ENCODE results near the gene PCDHGC5. TPM values are rescaled to one million over a fixed set of nuclear protein-coding genes. Genes with fewer than 3 reads are reported as not detected.

The PCDHGC5 gene
- total RNA-seq, 4 donors from 2014 or later, result 0.20 to 2.5 (median 1.0) TPM

GRCh38 chr5:141525653-141526052 is 36.8 kb downstream of the PCDHGC5 start:
- peak; percentile 32 for DNase-seq
- WGBS, 2 donors (ENCODE audit: low coverage in 1 of 2), result 43 to 46% methylated on average over 7 of the region's 7 CpGs
- intact Hi-C loops (cut with DNase I; ENCODE audit: low total_unique reads) (loop anchor here (10.0 kb wide), 1 partner anchor 121 kb away; the partner anchor contains the start of genes PCDHGA9 and PCDHGB6), in situ Hi-C loops (cut with MboI; ENCODE audit: low pct_ligation_motif_present in 1 of 4, low pct_unique_long_range_greater_than_20kb in 1 of 4, low sequenced_read_pairs in 3 of 4) (no loop called here)
- TF ChIP-seq EP300 (IDR thresholded peaks at IDR 0.05; ENCODE audit: low read depth) (no peak), POLR2AphosphoS5 (IDR thresholded peaks at IDR 0.05) (no peak), POLR2A (IDR thresholded peaks at IDR 0.05) (no peak)
- TF ChIP-seq, protein P1, sequence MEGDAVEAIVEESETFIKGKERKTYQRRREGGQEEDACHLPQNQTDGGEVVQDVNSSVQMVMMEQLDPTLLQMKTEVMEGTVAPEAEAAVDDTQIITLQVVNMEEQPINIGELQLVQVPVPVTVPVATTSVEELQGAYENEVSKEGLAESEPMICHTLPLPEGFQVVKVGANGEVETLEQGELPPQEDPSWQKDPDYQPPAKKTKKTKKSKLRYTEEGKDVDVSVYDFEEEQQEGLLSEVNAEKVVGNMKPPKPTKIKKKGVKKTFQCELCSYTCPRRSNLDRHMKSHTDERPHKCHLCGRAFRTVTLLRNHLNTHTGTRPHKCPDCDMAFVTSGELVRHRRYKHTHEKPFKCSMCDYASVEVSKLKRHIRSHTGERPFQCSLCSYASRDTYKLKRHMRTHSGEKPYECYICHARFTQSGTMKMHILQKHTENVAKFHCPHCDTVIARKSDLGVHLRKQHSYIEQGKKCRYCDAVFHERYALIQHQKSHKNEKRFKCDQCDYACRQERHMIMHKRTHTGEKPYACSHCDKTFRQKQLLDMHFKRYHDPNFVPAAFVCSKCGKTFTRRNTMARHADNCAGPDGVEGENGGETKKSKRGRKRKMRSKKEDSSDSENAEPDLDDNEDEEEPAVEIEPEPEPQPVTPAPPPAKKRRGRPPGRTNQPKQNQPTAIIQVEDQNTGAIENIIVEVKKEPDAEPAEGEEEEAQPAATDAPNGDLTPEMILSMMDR (IDR thresholded peaks at IDR 0.05), result no peak
- H3K27me3 ChIP-seq, result no peaks in the 10 kb centered on the region
- H3K36me3 ChIP-seq, result peaks cover 0 to 18% (median 0%) of the 10 kb centered on the region in 4 donors
- H3K4me3 ChIP-seq, result no peak overlapping the region
- H3K27ac ChIP-seq, result peak overlapping the region; percentile 58 to 76 (median 64)
- peaks cover 13 to 62% (median 27%) of the 10 kb centered on the region in 4 donors for H3K4me1 ChIP-seq
- H3K9me3 ChIP-seq, result no peaks in the 10 kb centered on the region

- peaks cover 0 to 18% (median 0%) of the 10 kb centered on the region in 4 donors for H3K36me3 ChIP-seq
- H3K9me3 ChIP-seq, result no peaks in the 10 kb centered on the region
- H3K4me1 ChIP-seq, result peaks cover 4 to 44% (median 11%) of the 10 kb centered on the region in 4 donors
- TF ChIP-seq POLR2AphosphoS5 (IDR thresholded peaks at IDR 0.05), result no peak
- TF ChIP-seq, protein P1 (IDR thresholded peaks at IDR 0.05), result no peak
- TF ChIP-seq POLR2A (IDR thresholded peaks at IDR 0.05), result no peak
- TF ChIP-seq EP300 (IDR thresholded peaks at IDR 0.05; ENCODE audit: low read depth), result no peak
- no peak overlapping the region for H3K4me3 ChIP-seq
- peak overlapping the region in 3 of 4 donors; percentile 17 to 28 (median 18) for H3K27ac ChIP-seq
- intact Hi-C loops (cut with DNase I; ENCODE audit: low total_unique reads), result loop anchor here (10.0 kb wide), 1 partner anchor 123 kb away; the partner anchor contains the start of genes PCDHGA9 and PCDHGB6
- in situ Hi-C loops (cut with MboI; ENCODE audit: low pct_ligation_motif_present in 1 of 4, low pct_unique_long_range_greater_than_20kb in 1 of 4, low sequenced_read_pairs in 3 of 4), result no loop called here
- WGBS, 2 donors (ENCODE audit: low coverage in 1 of 2), result 63 to 81% methylated on average over 1 of the region's 1 CpG
- no peak for DNase-seq
- no peaks in the 10 kb centered on the region for H3K27me3 ChIP-seq
Measured at GRCh38 chr5:141527426-141527825, 38.5 kb downstream of the PCDHGC5 start.

DNA sequence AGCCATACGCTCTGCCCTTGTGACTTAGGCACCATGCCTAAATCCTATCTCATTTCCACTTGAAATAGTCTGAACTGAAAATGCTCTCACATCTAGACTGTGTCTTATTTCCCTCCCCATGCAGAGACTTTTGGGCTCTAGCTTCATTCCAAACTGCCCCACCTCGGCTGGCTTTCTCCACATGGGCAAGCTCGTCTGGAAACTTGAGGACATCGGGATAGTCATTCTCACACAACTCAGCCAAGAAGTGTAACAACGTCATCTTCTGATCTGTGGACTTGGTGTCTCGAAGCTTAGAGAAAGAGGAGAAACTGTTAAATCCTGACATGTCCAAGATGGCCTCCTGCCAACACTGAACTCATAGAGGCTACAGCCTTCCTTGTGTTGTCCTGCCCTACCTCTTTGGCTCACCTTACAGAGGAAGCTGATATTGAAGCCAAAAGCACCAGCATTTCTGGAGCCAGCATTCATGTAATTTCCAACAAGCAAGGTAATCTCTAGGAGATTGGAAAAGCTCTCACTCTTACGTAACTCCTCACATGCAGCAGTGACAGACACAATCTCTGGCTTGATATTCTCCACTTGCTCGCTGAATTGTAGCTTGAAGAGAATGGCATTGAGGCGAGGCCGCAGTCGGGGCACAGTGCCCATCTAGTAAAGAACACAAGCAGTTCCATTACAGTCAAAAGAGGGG is 39.6 kb downstream of the PCDHGC5 start:
- DNase-seq, result no peak
- Histone ChIP-seq H3K27me3 (no peaks in the 10 kb centered on the region), H3K4me1 (peaks cover 4 to 36% (median 11%) of the 10 kb centered on the region in 4 donors), H3K9me3 (no peaks in the 10 kb centered on the region), H3K36me3 (peaks cover 0 to 19% (median 1%) of the 10 kb centered on the region in 4 donors), H3K4me3 (no peak overlapping the region), H3K27ac (peak overlapping the region; percentile 23 to 49 (median 32))
- intact Hi-C loops (cut with DNase I; ENCODE audit: low total_unique reads), result loop anchor here (10.0 kb wide), 1 partner anchor 124 kb away; the partner anchor contains the start of genes PCDHGA9 and PCDHGB6
- TF ChIP-seq, protein P1 (IDR thresholded peaks at IDR 0.05), result no peak
- TF ChIP-seq POLR2A (IDR thresholded peaks at IDR 0.05) (no peak), POLR2AphosphoS5 (IDR thresholded peaks at IDR 0.05) (no peak), EP300 (IDR thresholded peaks at IDR 0.05; ENCODE audit: low read depth) (no peak)
- in situ Hi-C loops (cut with MboI; ENCODE audit: low pct_ligation_motif_present in 1 of 4, low pct_unique_long_range_greater_than_20kb in 1 of 4, low sequenced_read_pairs in 3 of 4), result no loop called here
- 86 to 95% methylated on average over 3 to 11 of the region's 11 CpGs for WGBS, 2 donors (ENCODE audit: low coverage in 1 of 2)

DNA sequence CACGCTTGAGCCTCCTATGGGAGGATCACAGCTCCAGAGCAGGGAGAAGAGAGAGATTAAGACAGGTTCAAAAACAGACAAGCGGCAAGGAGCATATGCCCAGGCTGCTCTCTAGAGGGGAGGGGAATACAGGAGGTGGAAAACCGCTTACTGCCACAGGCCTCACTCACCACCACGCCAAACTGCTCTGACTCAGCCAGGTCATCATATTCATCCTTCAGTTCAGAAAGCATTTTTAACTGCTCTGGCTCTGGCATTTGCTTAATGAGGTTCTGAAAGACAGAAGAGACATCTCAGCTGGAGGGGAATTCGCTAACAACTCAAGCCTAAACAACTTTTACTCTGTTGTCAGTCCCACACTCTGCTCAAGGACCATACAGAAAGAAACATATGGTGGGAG is 40.1 kb downstream of the PCDHGC5 start:
- Histone ChIP-seq H3K4me1 (peaks cover 4 to 30% (median 11%) of the 10 kb centered on the region in 4 donors), H3K36me3 (peaks cover 0 to 19% (median 2%) of the 10 kb centered on the region in 4 donors), H3K9me3 (no peaks in the 10 kb centered on the region), H3K27ac (peak overlapping the region; percentile 23 to 42 (median 32)), H3K27me3 (no peaks in the 10 kb centered on the region), H3K4me3 (no peak overlapping the region)
- WGBS, 2 donors (ENCODE audit: low coverage in 1 of 2), result 71 to 78% methylated on average over 4 to 5 of the region's 5 CpGs
- TF ChIP-seq POLR2A (IDR thresholded peaks at IDR 0.05), result no peak
- no peak for TF ChIP-seq POLR2AphosphoS5 (IDR thresholded peaks at IDR 0.05)
- intact Hi-C loops (cut with DNase I; ENCODE audit: low total_unique reads), result loop anchor here (10.0 kb wide), 1 partner anchor 124 kb away; the partner anchor contains the start of genes PCDHGA9 and PCDHGB6
- no peak for DNase-seq
- in situ Hi-C loops (cut with MboI; ENCODE audit: low pct_ligation_motif_present in 1 of 4, low pct_unique_long_range_greater_than_20kb in 1 of 4, low sequenced_read_pairs in 3 of 4), result no loop called here
